Panc1 (cell line): ENCODE data around the gene CLIC4. TPM values are rescaled to one million over a fixed set of nuclear protein-coding genes. Genes with fewer than 3 reads are reported as not detected.

Experiments
- ATAC-seq: fragments of 200-7000 bp; cut with Tn5 transposase; 2 replicates; pipeline ENCODE4 v1.9.1; 2020; ENCODE audit warnings: mild to moderate bottlenecking, moderate library complexity
- BruUV-seq: library from RNA; stranded (reverse); fragments of 400-500 nt; replicated peaks from 2 replicates; lab custom pipeline; 2021; lab: Mats Ljungman, UMichigan
- CTCF ChIA-PET: fragments of 300-600 bp; sonication (Branson Sonifier 250); formaldehyde crosslinking; loops from one replicate; lab custom pipeline; 2022; ENCODE audit warnings: antibody characterized with exemption; lab: Charles Lee
- POLR2A ChIA-PET: fragments of 300-600 bp; sonication (Branson Sonifier 250); formaldehyde crosslinking; loops from one replicate; lab custom pipeline; 2022; ENCODE audit warnings: antibody characterized with exemption; lab: Charles Lee
- DNase-seq: peaks from one replicate; pipeline ENCODE4 v3.0.0-alpha.2; 2010; ENCODE audit warnings: low read depth, low spot score
- H3K27ac ChIP-seq: 2 replicates; pipeline ENCODE4 v1.5.1; 2011; ENCODE audit warnings: mild to moderate bottlenecking, low read length, inconsistent platforms
- H3K27me3 ChIP-seq: fragments of 200-500 bp; sonication (Bioruptor generic); 2 replicates; pipeline ENCODE4 v1.6.0; 2014; ENCODE audit warnings: low read length, inconsistent platforms; ENCODE audit not compliant: control insufficient read depth, insufficient read depth
- H3K36me3 ChIP-seq: fragments of 200-500 bp; sonication (Bioruptor generic); 2 replicates; pipeline ENCODE4 v1.5.1; 2014; ENCODE audit warnings: inconsistent platforms, mild to moderate bottlenecking, low read length, moderate library complexity; ENCODE audit not compliant: control insufficient read depth, insufficient read depth
- H3K4me1 ChIP-seq: 2 replicates; pipeline ENCODE4 v1.5.1; 2011; ENCODE audit warnings: inconsistent platforms, mild to moderate bottlenecking, low read length, moderate library complexity; ENCODE audit not compliant: control insufficient read depth, insufficient read depth
- H3K4me3 ChIP-seq, 2 experiments: 2 replicates each; pipeline ENCODE4 v1.5.1; 2011 to 2012; ENCODE audit warnings: low read depth in 2 of 2, low read length in 2 of 2, mild to moderate bottlenecking in 2 of 2, inconsistent platforms in 1 of 2, moderate library complexity in 1 of 2
- H3K9me3 ChIP-seq: fragments of 200-500 bp; sonication (Bioruptor generic); 2 replicates; pipeline ENCODE4 v1.5.1; 2014; ENCODE audit warnings: low read depth, mild to moderate bottlenecking, inconsistent platforms, low read length, moderate library complexity; ENCODE audit not compliant: control insufficient read depth, insufficient read depth
- CTCF ChIP-seq: fragments of 450-650 bp; IDR thresholded peaks from 2 replicates; pipeline ENCODE4 v1.5.1; 2017; ENCODE audit warnings: mild to moderate bottlenecking
- POLR2AphosphoS5 ChIP-seq: IDR thresholded peaks from 2 replicates; pipeline ENCODE4 v1.6.1; 2012; ENCODE audit warnings: mild to moderate bottlenecking, low read depth, low read length, moderate library complexity
- REST ChIP-seq, 2 experiments: IDR thresholded peaks; 2 replicates each; pipeline ENCODE4 v1.6.1; 2011 to 2012; ENCODE audit warnings: low read depth in 2 of 2, control low read depth in 1 of 2, low read length in 1 of 2, mild to moderate bottlenecking in 1 of 2, moderate library complexity in 1 of 2; ENCODE audit not compliant: insufficient read depth in 1 of 2
- SIN3A ChIP-seq: IDR thresholded peaks from 2 replicates; pipeline ENCODE4 v1.6.1; 2012; ENCODE audit warnings: low read depth, mild to moderate bottlenecking, low read length, moderate library complexity, borderline replicate concordance; ENCODE audit not compliant: insufficient read depth
- TCF7L2 ChIP-seq: IDR thresholded peaks from 2 replicates; pipeline ENCODE4 v1.6.1; 2011; ENCODE audit warnings: mild to moderate bottlenecking, low read depth, low read length, inconsistent platforms
- in situ Hi-C: cut with HindIII; loops from 2 replicates; pipeline ENCODE4 v1.10.0; 2016; ENCODE audit warnings: low sequenced_read_pairs, low pct_unique_long_range_greater_than_20kb
- intact Hi-C: fragments of 100-400 bp; cut with micrococcal nuclease; formaldehyde crosslinking; loops from one replicate; pipeline ENCODE4 v1.10.0; 2022; ENCODE audit not compliant: unreplicated experiment
- total RNA-seq: library from RNA; stranded (reverse); gene quantifications from one replicate; pipeline ENCODE4 v1.2.1, GENCODE V29; 2021; ENCODE audit not compliant: unreplicated experiment

The CLIC4 gene
- total RNA-seq, 1 experiment from 2014 or later, result 123 TPM

GRCh38 chr1:24739241-24739640 is 6.0 kb upstream of the CLIC4 start:
- H3K4me3 ChIP-seq, result no peak overlapping the region
- no peaks in the 10 kb centered on the region for H3K36me3 ChIP-seq
- in situ Hi-C loops (no loop called here), intact Hi-C loops (no loop called here)
- ATAC-seq, result no peak
- POLR2A ChIA-PET, result no interaction called here
- no peak overlapping the region for H3K27ac ChIP-seq
- no TSS peak for BruUV-seq
- peaks cover 26% of the 10 kb centered on the region for H3K4me1 ChIP-seq
- DNase-seq, result no peak
- no peaks in the 10 kb centered on the region for H3K27me3 ChIP-seq
- CTCF ChIA-PET, result no interaction called here
- no peaks in the 10 kb centered on the region for H3K9me3 ChIP-seq
- TF ChIP-seq TCF7L2 (no peak), REST (IDR thresholded peaks at IDR 0.05; ENCODE audit: insufficient read depth in 1 of 2, low read depth in 2 of 2, low read length in 1 of 2) (no peak), POLR2AphosphoS5 (no peak), SIN3A (no peak), CTCF (no peak)

GRCh38 chr1:24742090-24742938 is 2.9 kb upstream of the CLIC4 start:
- Histone ChIP-seq H3K4me3 (no peak overlapping the region), H3K27ac (no peak overlapping the region), H3K36me3 (no peaks in the 10 kb centered on the region), H3K4me1 (peaks cover 15% of the 10 kb centered on the region), H3K9me3 (no peaks in the 10 kb centered on the region), H3K27me3 (no peaks in the 10 kb centered on the region)
- TF ChIP-seq SIN3A, result no peak
- no peak for TF ChIP-seq REST (IDR thresholded peaks at IDR 0.05; ENCODE audit: insufficient read depth in 1 of 2, low read depth in 2 of 2, low read length in 1 of 2)
- TF ChIP-seq CTCF, result no peak
- TF ChIP-seq POLR2AphosphoS5, result no peak
- TF ChIP-seq TCF7L2, result no peak
- ChIA-PET CTCF (no interaction called here), POLR2A (no interaction called here)
- no peak for DNase-seq
- no peak for ATAC-seq
- intact Hi-C loops, result loop anchor here (10.0 kb wide), 1 partner anchor 58 kb away; no protein-coding TSS in a partner anchor
- in situ Hi-C loops, result no loop called here
- no TSS peak for BruUV-seq
